GM12878 (cell line): Measurements from ENCODE around the gene SIRT2. TPM values are rescaled to one million over a fixed set of nuclear protein-coding genes. Genes with fewer than 3 reads are reported as not detected.
A peak's percentile ranks its signal among the peaks of the same experiment; 100 is the strongest.
"Not testable (repeated sequence)": the region's sequence is repeated elsewhere in the genome, so short reads cannot be mapped to it uniquely, and the experiment has no call there.

Source experiments
- ATAC-seq: fragments of 200-7000 bp; cut with Tn5 transposase; 3 replicates; pipeline ENCODE4 v1.9.1; 2020; ENCODE audit warnings: mild to moderate bottlenecking, moderate library complexity
- BruUV-seq: library from RNA; stranded (reverse); fragments of 400-500 nt; replicated peaks from 2 replicates; lab custom pipeline; 2021; lab: Mats Ljungman, UMichigan
- CTCF ChIA-PET: fragments of 300-600 bp; sonication (Branson Sonifier 250); formaldehyde crosslinking; extraction: SDS; loops from one replicate; lab custom pipeline; 2021; ENCODE audit warnings: inconsistent platforms; lab: Yijun Ruan, JAX
- POLR2A ChIA-PET: fragments of 350-600 bp; formaldehyde crosslinking; extraction: SDS; loops from one replicate; lab custom pipeline; 2021; ENCODE audit warnings: inconsistent platforms; lab: Charles Lee
- RAD21 ChIA-PET: fragments of 300-600 bp; sonication (Branson Sonifier 250); formaldehyde crosslinking; loops from one replicate; lab custom pipeline; 2023; ENCODE audit warnings: antibody characterized with exemption; ENCODE audit not compliant: unreplicated experiment; lab: Charles Lee
- SMC1A ChIA-PET: fragments of 300-600 bp; sonication (Branson Sonifier 250); formaldehyde crosslinking; loops from one replicate; lab custom pipeline; 2023; ENCODE audit not compliant: unreplicated experiment, uncharacterized antibody; lab: Charles Lee
- DNase-seq: peaks from one replicate; pipeline ENCODE4 v3.0.0-alpha.2; 2011; ENCODE audit warnings: low read depth, low spot score
- FAIRE-seq: peaks from 3 replicates; lab custom pipeline; 2011; peaks lifted over from hg19 to GRCh38; lab: Jason Lieb, UNC
- H2AFZ ChIP-seq: 2 replicates; pipeline ENCODE4 v1.6.0; 2011; ENCODE audit warnings: low read depth, low read length, control low read depth; ENCODE audit not compliant: control insufficient read depth
- H3K27ac ChIP-seq: 2 replicates; pipeline ENCODE4 v1.5.1; 2011; ENCODE audit warnings: control low read depth; ENCODE audit not compliant: control insufficient read depth, insufficient read depth
- H3K27me3 ChIP-seq, 2 experiments: replicated peaks in 1 of 2; 2 replicates each; pipeline versions ENCODE4 v1.6.0 to v1.6.1; 2011; ENCODE audit warnings: low read length in 1 of 2; ENCODE audit not compliant: control insufficient read depth in 2 of 2, insufficient read depth in 2 of 2
- H3K36me3 ChIP-seq, 2 experiments: 2 replicates each; pipeline ENCODE4 v1.5.1; 2011; ENCODE audit warnings: low read length in 1 of 2; ENCODE audit not compliant: control insufficient read depth in 2 of 2, insufficient read depth in 2 of 2
- H3K4me1 ChIP-seq: 2 replicates; pipeline ENCODE4 v1.6.1; 2011; ENCODE audit warnings: mild to moderate bottlenecking, low read length, moderate library complexity, mixed read lengths; ENCODE audit not compliant: control insufficient read depth, insufficient read depth
- H3K4me2 ChIP-seq: 2 replicates; pipeline ENCODE4 v1.6.0; 2011; ENCODE audit warnings: control low read depth; ENCODE audit not compliant: control insufficient read depth, insufficient read depth
- H3K4me3 ChIP-seq: fragments of 200-600 bp; sonication (generic); 2 replicates; pipeline ENCODE4 v1.5.1; 2016
- H3K79me2 ChIP-seq: 2 replicates; pipeline ENCODE4 v1.6.0; 2011; ENCODE audit warnings: low read length; ENCODE audit not compliant: control insufficient read depth, insufficient read depth
- H3K9ac ChIP-seq: 2 replicates; pipeline ENCODE4 v1.8.0; 2011; ENCODE audit warnings: low read length, control low read depth, mixed read lengths; ENCODE audit not compliant: control insufficient read depth, insufficient read depth
- H3K9me3 ChIP-seq: replicated peaks from 3 replicates; pipeline ENCODE4 v1.5.1; 2011; ENCODE audit warnings: mild to moderate bottlenecking, low read length; ENCODE audit not compliant: control insufficient read depth, insufficient read depth
- H4K20me1 ChIP-seq: 2 replicates; pipeline ENCODE4 v1.6.0; 2011; ENCODE audit not compliant: control insufficient read depth, insufficient read depth
- ESRRA ChIP-seq: IDR thresholded peaks from 2 replicates; pipeline ENCODE4 v1.6.1; 2012; ENCODE audit warnings: mild to moderate bottlenecking, low read length, improper control_type of control experiment
- NR2C2 ChIP-seq: IDR thresholded peaks from 2 replicates; pipeline ENCODE4 v1.6.1; 2011; ENCODE audit warnings: borderline replicate concordance, low read depth; ENCODE audit not compliant: control insufficient read depth, insufficient read length
- WGBS: methylation state at CpG from one replicate; pipeline ENCODE4 v1.1.6; 2016; ENCODE audit warnings: low lambda C conversion rate; ENCODE audit not compliant: insufficient replicate concordance, insufficient coverage; ENCODE audit errors: missing lambda C conversion rate; 5-methylcytosine and 5-hydroxymethylcytosine counted together
- in situ Hi-C: fragments of 300-500 bp; cut with MboI; formaldehyde crosslinking; loops from 9 replicates; pipeline ENCODE4 v1.14.3; 2018; ENCODE audit warnings: mixed read lengths
- intact Hi-C: fragments of 100-400 bp; cut with micrococcal nuclease; formaldehyde crosslinking; loops from one replicate; pipeline ENCODE4 v1.14.2; 2022; ENCODE audit not compliant: unreplicated experiment
- polyA plus RNA-seq, 11 experiments: library from polyadenylated mRNA; depleted of rRNA in 4 of 11; unstranded in 6 of 11; stranded (reverse) in 5 of 11; fragments of >200 nt; fragmentation: Nextera tagmentation in 4 of 11; fragmentation: Illumina TruSeq in 1 of 11; extraction: Ambion mirVana in 4 of 11; extraction: Trizol in 1 of 11; gene quantifications; 1 replicate in 1 of 11; 2 replicates in 10 of 11; pipeline versions ENCODE4 v1.2.1 to v1.2.3, GENCODE V29; 2011 to 2016; ENCODE audit warnings: inconsistent platforms in 2 of 11, missing spikeins in 2 of 11, low read depth in 1 of 11
- total RNA-seq, 4 experiments: library from RNA; depleted of rRNA in 3 of 4; stranded (reverse); fragments of >200 nt in 3 of 4; fragmentation: Illumina TruSeq in 1 of 4; extraction: Trizol in 1 of 4; gene quantifications; 2 replicates each; pipeline versions ENCODE4 v1.2.1 to v1.2.3, GENCODE V29; 2013 to 2021
- TF ChIP-seq, protein P1 (sequence below): IDR thresholded peaks from 2 replicates; pipeline ENCODE4 v1.6.1; 2012; ENCODE audit warnings: low read depth, low read length, improper control_type of control experiment

Gene SIRT2
- total and polyA plus RNA-seq, 10 of the 15 experiments (the other 5 are each of a cell fraction or from before 2014, with no cell fraction given) = 1.4 to 38.7 (median 24.1) TPM

GRCh38 chr19:38830039-38830733, 69.2 kb downstream of the SIRT2 start:
- peaks cover 11% of the 10 kb centered on the region for H3K79me2 ChIP-seq

GRCh38 chr19:38829203-38829602, 70.2 kb downstream of the SIRT2 start:
- H4K20me1 ChIP-seq, FAIRE-seq, BruUV-seq, DNase-seq, H3K4me3 ChIP-seq, H3K9me3 ChIP-seq, SMC1A ChIA-PET, H3K4me1 ChIP-seq, in situ Hi-C loops, H3K27ac ChIP-seq, ATAC-seq, intact Hi-C loops, H3K9ac ChIP-seq, H2AFZ ChIP-seq, H3K4me2 ChIP-seq, H3K27me3 ChIP-seq, H3K36me3 ChIP-seq: not testable (repeated sequence)
- WGBS = 99% methylated on average over 7 of the region's 7 CpGs
- ChIA-PET POLR2A (interaction anchor here (0.6 to 1.0 kb wide), 4 partner anchors 8 to 602 kb away, joined by 3 to 4 read pairs (median 4); no protein-coding TSS in a partner anchor), CTCF (interaction anchor here (2.3 kb wide), 1 partner anchor 24 kb away, joined by 8 read pairs; no protein-coding TSS in a partner anchor), RAD21 (interaction anchor here (0.9 kb wide), 1 partner anchor 40 kb away, joined by 3 read pairs; no protein-coding TSS in a partner anchor)
- H3K79me2 ChIP-seq = peaks cover 11% of the 10 kb centered on the region

More at GRCh38 chr19:38830039-38830733, 69.2 kb downstream of the SIRT2 start:
- Histone ChIP-seq H2AFZ (no peak overlapping the region), H3K27ac (no peak overlapping the region), H3K27me3 (no peaks in the 10 kb centered on the region), H3K36me3 (no peaks in the 10 kb centered on the region), H3K4me2 (peak overlapping the region; percentile 87; the same call in 1 of the 2 replicates), H4K20me1 (no peaks in the 10 kb centered on the region), H3K4me1 (no peaks in the 10 kb centered on the region; the same call in 1 of the 2 replicates), H3K4me3 (peak overlapping the region; percentile 75; the same call in 1 of the 2 replicates), H3K9me3 (no peaks in the 10 kb centered on the region), H3K9ac (no peak overlapping the region)
- in situ Hi-C loops = no loop called here
- ChIA-PET RAD21 (interaction anchor here (0.9 to 2.2 kb wide), 3 partner anchors 39 to 100 kb away, joined by 3 to 21 read pairs (median 3); partner anchors contain the start of genes MRPS12 and SARS2), CTCF (interaction anchor here (2.3 to 2.6 kb wide), 2 partner anchors 23 to 39 kb away, joined by 8 to 14 read pairs; no protein-coding TSS in a partner anchor), SMC1A (interaction anchor here (1.0 to 3.0 kb wide), 4 partner anchors 16 to 70 kb away, joined by 3 to 14 read pairs (median 10); partner anchors contain the start of genes NFKBIB and SIRT2), POLR2A (interaction anchor here (0.6 to 6.1 kb wide), 4 partner anchors 17 to 128 kb away, joined by 4 to 43 read pairs (median 8); no protein-coding TSS in a partner anchor)
- ATAC-seq (no peak), FAIRE-seq (no peak), DNase-seq (no peak)
- no peak for TF ChIP-seq NR2C2
- TF ChIP-seq, protein P1, sequence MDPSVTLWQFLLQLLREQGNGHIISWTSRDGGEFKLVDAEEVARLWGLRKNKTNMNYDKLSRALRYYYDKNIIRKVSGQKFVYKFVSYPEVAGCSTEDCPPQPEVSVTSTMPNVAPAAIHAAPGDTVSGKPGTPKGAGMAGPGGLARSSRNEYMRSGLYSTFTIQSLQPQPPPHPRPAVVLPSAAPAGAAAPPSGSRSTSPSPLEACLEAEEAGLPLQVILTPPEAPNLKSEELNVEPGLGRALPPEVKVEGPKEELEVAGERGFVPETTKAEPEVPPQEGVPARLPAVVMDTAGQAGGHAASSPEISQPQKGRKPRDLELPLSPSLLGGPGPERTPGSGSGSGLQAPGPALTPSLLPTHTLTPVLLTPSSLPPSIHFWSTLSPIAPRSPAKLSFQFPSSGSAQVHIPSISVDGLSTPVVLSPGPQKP = no peak
- TF ChIP-seq ESRRA = no peak
- no TSS peak for BruUV-seq
- intact Hi-C loops = loop anchor here (10.0 kb wide), 2 partner anchors 55 to 285 kb away; no protein-coding TSS in a partner anchor
- 74% methylated on average over 4 of the region's 4 CpGs for WGBS

Other genes with a start within 250 kb of the SIRT2 start
Only the 7 nearest of the 15 such genes appear.
- gene ECH1, start 67.8 kb downstream of the SIRT2 start, total RNA-seq (2014; rRNA removed) = 92.4 and 121 TPM in 2 replicates
- gene ECH1, start 67.8 kb downstream of the SIRT2 start, total RNA-seq (2014; rRNA removed; fragmentation: Illumina TruSeq; extraction: Trizol) = 135 and 138 TPM in 2 replicates
- gene ECH1, start 67.8 kb downstream of the SIRT2 start, total RNA-seq (2021) = 164 and 165 TPM in 2 replicates
- 114 and 139 TPM in 2 replicates for gene ECH1, start 67.8 kb downstream of the SIRT2 start, polyA plus RNA-seq (2011; rRNA removed)
- gene ECH1, start 67.8 kb downstream of the SIRT2 start, polyA plus RNA-seq (2014; fragmentation: Illumina TruSeq; extraction: Trizol) = 147 and 214 TPM in 2 replicates
- gene ECH1, start 67.8 kb downstream of the SIRT2 start, polyA plus RNA-seq (2014; fragmentation: Nextera tagmentation; extraction: Ambion mirVana) = 100 to 1,000 TPM; 104 to 109 TPM
- gene ECH1, start 67.8 kb downstream of the SIRT2 start, polyA plus RNA-seq (2014; rRNA removed) = 284 and 385 TPM in 2 replicates
- 100 to 1,000 TPM; 248 to 270 TPM for gene ECH1, start 67.8 kb downstream of the SIRT2 start, polyA plus RNA-seq (2016; fragmentation: Nextera tagmentation; extraction: Ambion mirVana)
- 319 and 322 TPM in 2 replicates for gene HNRNPL, start 49.6 kb downstream of the SIRT2 start, total RNA-seq (2014; rRNA removed)
- gene HNRNPL, start 49.6 kb downstream of the SIRT2 start, total RNA-seq (2014; rRNA removed; fragmentation: Illumina TruSeq; extraction: Trizol) = 240 and 248 TPM in 2 replicates
- 512 and 523 TPM in 2 replicates for gene HNRNPL, start 49.6 kb downstream of the SIRT2 start, total RNA-seq (2021)
- gene HNRNPL, start 49.6 kb downstream of the SIRT2 start, polyA plus RNA-seq (2011; rRNA removed) = 278 and 395 TPM in 2 replicates
- 416 and 440 TPM in 2 replicates for gene HNRNPL, start 49.6 kb downstream of the SIRT2 start, polyA plus RNA-seq (2014; fragmentation: Illumina TruSeq; extraction: Trizol)
- gene HNRNPL, start 49.6 kb downstream of the SIRT2 start, polyA plus RNA-seq (2014; fragmentation: Nextera tagmentation; extraction: Ambion mirVana) = 10 to 100 TPM; 32.5 to 92.5 TPM
- gene HNRNPL, start 49.6 kb downstream of the SIRT2 start, polyA plus RNA-seq (2014; rRNA removed) = 241 and 268 TPM in 2 replicates
- gene HNRNPL, start 49.6 kb downstream of the SIRT2 start, polyA plus RNA-seq (2016; fragmentation: Nextera tagmentation; extraction: Ambion mirVana) = 100 to 1,000 TPM; 294 to 346 TPM
- gene RINL, start 21.3 kb downstream of the SIRT2 start, total RNA-seq (2014; rRNA removed) = 50.8 and 55.1 TPM in 2 replicates
- 35.6 and 37.8 TPM in 2 replicates for gene RINL, start 21.3 kb downstream of the SIRT2 start, total RNA-seq (2014; rRNA removed; fragmentation: Illumina TruSeq; extraction: Trizol)
- 51.3 and 54.9 TPM in 2 replicates for gene RINL, start 21.3 kb downstream of the SIRT2 start, total RNA-seq (2021)
- gene RINL, start 21.3 kb downstream of the SIRT2 start, polyA plus RNA-seq (2011; rRNA removed) = 44.4 and 64.2 TPM in 2 replicates
- gene RINL, start 21.3 kb downstream of the SIRT2 start, polyA plus RNA-seq (2014; fragmentation: Illumina TruSeq; extraction: Trizol) = 29.7 and 36.4 TPM in 2 replicates
- gene RINL, start 21.3 kb downstream of the SIRT2 start, polyA plus RNA-seq (2014; fragmentation: Nextera tagmentation; extraction: Ambion mirVana) = 10 to 100 TPM; 14.5 to 16.3 TPM
- 54.8 and 62.4 TPM in 2 replicates for gene RINL, start 21.3 kb downstream of the SIRT2 start, polyA plus RNA-seq (2014; rRNA removed)
- gene RINL, start 21.3 kb downstream of the SIRT2 start, polyA plus RNA-seq (2016; fragmentation: Nextera tagmentation; extraction: Ambion mirVana) = 10 to 100 TPM; 46.3 to 48.9 TPM
- gene NFKBIB, start 351 bp upstream of the SIRT2 start, total RNA-seq (2014; rRNA removed) = 45.0 and 52.2 TPM in 2 replicates
- gene NFKBIB, start 351 bp upstream of the SIRT2 start, total RNA-seq (2014; rRNA removed; fragmentation: Illumina TruSeq; extraction: Trizol) = 11.0 and 11.7 TPM in 2 replicates
- 47.6 and 54.6 TPM in 2 replicates for gene NFKBIB, start 351 bp upstream of the SIRT2 start, total RNA-seq (2021)
- 12.4 and 25.7 TPM in 2 replicates for gene NFKBIB, start 351 bp upstream of the SIRT2 start, polyA plus RNA-seq (2011; rRNA removed)
- gene NFKBIB, start 351 bp upstream of the SIRT2 start, polyA plus RNA-seq (2014; fragmentation: Illumina TruSeq; extraction: Trizol) = 3.7 and 8.6 TPM in 2 replicates
- 1 to 10 TPM; 1.2 to 4.3 TPM for gene NFKBIB, start 351 bp upstream of the SIRT2 start, polyA plus RNA-seq (2014; fragmentation: Nextera tagmentation; extraction: Ambion mirVana)
- gene NFKBIB, start 351 bp upstream of the SIRT2 start, polyA plus RNA-seq (2014; rRNA removed) = 60.9 and 74.0 TPM in 2 replicates
- gene NFKBIB, start 351 bp upstream of the SIRT2 start, polyA plus RNA-seq (2016; fragmentation: Nextera tagmentation; extraction: Ambion mirVana) = 10 to 100 TPM; 36.3 to 43.5 TPM
- 0.28 and 0.33 TPM in 2 replicates for gene CCER2, start 12.6 kb upstream of the SIRT2 start, total RNA-seq (2014; rRNA removed)
- 0.27 and 0.37 TPM in 2 replicates for gene CCER2, start 12.6 kb upstream of the SIRT2 start, total RNA-seq (2014; rRNA removed; fragmentation: Illumina TruSeq; extraction: Trizol)
- gene CCER2, start 12.6 kb upstream of the SIRT2 start, total RNA-seq (2021) = 0.21 and 0.56 TPM in 2 replicates
- 0.13 and 0.23 TPM in 2 replicates for gene CCER2, start 12.6 kb upstream of the SIRT2 start, polyA plus RNA-seq (2011; rRNA removed)
- 0.62 TPM in 1 of 2 replicates, not detected in the other for gene CCER2, start 12.6 kb upstream of the SIRT2 start, polyA plus RNA-seq (2014; fragmentation: Illumina TruSeq; extraction: Trizol)
- under 1 TPM; 0.26 TPM for gene CCER2, start 12.6 kb upstream of the SIRT2 start, polyA plus RNA-seq (2014; fragmentation: Nextera tagmentation; extraction: Ambion mirVana)
- 0.55 and 1.4 TPM in 2 replicates for gene CCER2, start 12.6 kb upstream of the SIRT2 start, polyA plus RNA-seq (2014; rRNA removed)
- under 1 TPM; 0.19 to 0.59 TPM for gene CCER2, start 12.6 kb upstream of the SIRT2 start, polyA plus RNA-seq (2016; fragmentation: Nextera tagmentation; extraction: Ambion mirVana)
- 33.7 and 34.1 TPM in 2 replicates for gene SARS2, start 31.1 kb upstream of the SIRT2 start, total RNA-seq (2014; rRNA removed)
- 18.5 and 21.4 TPM in 2 replicates for gene SARS2, start 31.1 kb upstream of the SIRT2 start, total RNA-seq (2014; rRNA removed; fragmentation: Illumina TruSeq; extraction: Trizol)
- gene SARS2, start 31.1 kb upstream of the SIRT2 start, total RNA-seq (2021) = 35.9 and 38.2 TPM in 2 replicates
- gene SARS2, start 31.1 kb upstream of the SIRT2 start, polyA plus RNA-seq (2011; rRNA removed) = 9.1 and 20.9 TPM in 2 replicates
- 7.3 and 19.0 TPM in 2 replicates for gene SARS2, start 31.1 kb upstream of the SIRT2 start, polyA plus RNA-seq (2014; fragmentation: Illumina TruSeq; extraction: Trizol)
- 1 to 10 TPM; 2.6 to 7.8 TPM for gene SARS2, start 31.1 kb upstream of the SIRT2 start, polyA plus RNA-seq (2014; fragmentation: Nextera tagmentation; extraction: Ambion mirVana)
- 50.3 and 77.8 TPM in 2 replicates for gene SARS2, start 31.1 kb upstream of the SIRT2 start, polyA plus RNA-seq (2014; rRNA removed)
- gene SARS2, start 31.1 kb upstream of the SIRT2 start, polyA plus RNA-seq (2016; fragmentation: Nextera tagmentation; extraction: Ambion mirVana) = 10 to 100 TPM; 35.8 to 42.7 TPM
- gene MRPS12, start 31.3 kb upstream of the SIRT2 start, total RNA-seq (2014; rRNA removed) = 120 and 149 TPM in 2 replicates
- 38.1 and 41.8 TPM in 2 replicates for gene MRPS12, start 31.3 kb upstream of the SIRT2 start, total RNA-seq (2014; rRNA removed; fragmentation: Illumina TruSeq; extraction: Trizol)
- gene MRPS12, start 31.3 kb upstream of the SIRT2 start, total RNA-seq (2021) = 101 and 112 TPM in 2 replicates
- 19.4 and 42.6 TPM in 2 replicates for gene MRPS12, start 31.3 kb upstream of the SIRT2 start, polyA plus RNA-seq (2011; rRNA removed)
- 6.0 and 22.8 TPM in 2 replicates for gene MRPS12, start 31.3 kb upstream of the SIRT2 start, polyA plus RNA-seq (2014; fragmentation: Illumina TruSeq; extraction: Trizol)
- gene MRPS12, start 31.3 kb upstream of the SIRT2 start, polyA plus RNA-seq (2014; fragmentation: Nextera tagmentation; extraction: Ambion mirVana) = 10 to 100 TPM in 1 of 2 experiments, 1 to 10 TPM in 1; 7.3 to 39.6 TPM
- 148 and 171 TPM in 2 replicates for gene MRPS12, start 31.3 kb upstream of the SIRT2 start, polyA plus RNA-seq (2014; rRNA removed)
- 100 to 1,000 TPM; 178 to 205 TPM for gene MRPS12, start 31.3 kb upstream of the SIRT2 start, polyA plus RNA-seq (2016; fragmentation: Nextera tagmentation; extraction: Ambion mirVana)